22Rv1 (cell line): ENCODE measurements around the gene ASAP2.
"Not testable (repeated sequence)": the region's sequence is repeated elsewhere in the genome, so short reads cannot be mapped to it uniquely, and the experiment has no call there.

ENCODE experiments used
- H3K27ac ChIP-seq: fragments of 450-650 bp; 2 replicates; pipeline ENCODE4 v1.5.1; 2017
- CTCF ChIP-seq: fragments of 450-650 bp; IDR thresholded peaks from 2 replicates; pipeline ENCODE4 v1.5.1; 2017; ENCODE audit warnings: mild to moderate bottlenecking
- ZFX ChIP-seq: fragments of 450-650 bp; IDR thresholded peaks from 2 replicates; pipeline ENCODE4 v1.6.1; 2017; ENCODE audit warnings: antibody characterized with exemption, borderline replicate concordance

ASAP2 gene

GRCh38 chr2:9394816-9395215 lies 188.2 kb downstream of the ASAP2 start:
- no peak for TF ChIP-seq ZFX
- no peak for TF ChIP-seq CTCF
- no peak overlapping the region for H3K27ac ChIP-seq

- no peak overlapping the region for H3K27ac ChIP-seq
- TF ChIP-seq CTCF, result no peak
- no peak for TF ChIP-seq ZFX
Observed at GRCh38 chr2:9397201-9397600, 190.6 kb downstream of the ASAP2 start.

GRCh38 chr2:9398251-9398650 lies 191.6 kb downstream of the ASAP2 start:
- H3K27ac ChIP-seq, result not testable (repeated sequence)

- no peak overlapping the region for H3K27ac ChIP-seq
- TF ChIP-seq CTCF (no peak), ZFX (no peak)
Observed at GRCh38 chr2:9398881-9399780, 192.5 kb downstream of the ASAP2 start.

DNA sequence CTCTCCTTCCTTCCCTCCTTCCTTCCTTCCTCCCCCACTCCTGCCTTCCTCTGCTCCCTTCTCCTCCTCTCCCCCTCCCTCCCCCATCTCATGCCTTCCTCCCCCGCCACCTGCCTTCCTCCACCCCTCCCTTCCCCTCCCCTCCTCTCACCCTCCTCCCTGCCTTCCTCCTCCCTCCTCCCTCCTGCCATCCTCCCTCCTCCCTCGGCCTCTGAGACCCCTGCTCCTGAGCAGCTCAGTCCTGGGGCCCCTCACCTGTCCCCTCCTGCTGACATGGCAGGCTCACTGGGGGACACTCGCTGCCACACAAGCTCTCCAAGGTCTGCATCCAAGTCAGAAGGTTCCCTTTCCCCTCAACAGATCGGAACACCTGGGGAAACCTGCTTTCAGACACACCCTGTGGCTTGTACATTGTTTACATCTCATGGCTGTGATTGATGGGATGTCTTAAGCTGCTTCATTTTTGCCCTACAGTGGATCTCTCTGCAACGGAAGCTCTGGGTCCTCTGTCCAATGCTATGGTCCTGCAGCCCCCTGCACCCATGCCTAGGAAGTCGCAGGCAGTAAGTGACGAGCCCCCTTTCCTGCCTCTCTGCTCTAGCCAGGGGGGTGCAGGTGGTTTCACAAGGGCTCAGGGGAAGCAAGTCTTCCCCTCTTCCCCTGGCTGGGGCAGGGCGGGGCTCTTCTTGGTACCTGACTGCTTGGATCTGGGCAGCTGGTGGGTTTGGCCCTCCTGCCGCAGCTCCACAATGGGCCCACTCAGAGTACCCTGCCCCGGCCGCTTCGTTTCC lies 193.9 kb downstream of the ASAP2 start:
- no peak for TF ChIP-seq ZFX
- TF ChIP-seq CTCF, result no peak
- H3K27ac ChIP-seq, result no peak overlapping the region

- TF ChIP-seq CTCF (no peak), ZFX (no peak)
- H3K27ac ChIP-seq, result no peak overlapping the region
Observed at GRCh38 chr2:9401059-9401547, 194.5 kb downstream of the ASAP2 start.

GRCh38 chr2:9401646-9402371 lies 195.2 kb downstream of the ASAP2 start:
- no peak for TF ChIP-seq ZFX
- TF ChIP-seq CTCF, result 0 out of 2 replicates have a peak, but pooled peaks have one; percentile 5
- no peak overlapping the region for H3K27ac ChIP-seq
